Esophagus squamous epithelium (tissue), 4 donors: ENCODE data around the gene MAP3K7CL.

Source experiments
- CTCF ChIP-seq, 6 experiments: fragments of 450-650 bp in 4 of 6; fragments of 200-600 bp in 2 of 6; sonication (generic) in 2 of 6; IDR thresholded peaks; one replicate each; pipeline ENCODE4 v1.5.1; 2016 to 2019; ENCODE audit warnings: antibody characterized with exemption in 6 of 6, mild to moderate bottlenecking in 4 of 6, moderate library complexity in 4 of 6
- POLR2A ChIP-seq, 4 donors: fragments of 450-650 bp; IDR thresholded peaks; one replicate each; pipeline ENCODE4 v1.6.1; 2017; ENCODE audit warnings: antibody characterized with exemption in 4 of 4, mild to moderate bottlenecking in 4 of 4, moderate library complexity in 3 of 4

- TF ChIP-seq CTCF (IDR thresholded peaks at IDR 0.05) (no peak), POLR2A (IDR thresholded peaks at IDR 0.05) (no peak)
Measured at GRCh38 chr21:29155118-29155932, 24.9 kb downstream of the MAP3K7CL start.
